ENCODE measurements around the gene CPT2.
A peak's percentile ranks its signal among the peaks of the same experiment; 100 is the strongest.

Gene CPT2

DNA sequence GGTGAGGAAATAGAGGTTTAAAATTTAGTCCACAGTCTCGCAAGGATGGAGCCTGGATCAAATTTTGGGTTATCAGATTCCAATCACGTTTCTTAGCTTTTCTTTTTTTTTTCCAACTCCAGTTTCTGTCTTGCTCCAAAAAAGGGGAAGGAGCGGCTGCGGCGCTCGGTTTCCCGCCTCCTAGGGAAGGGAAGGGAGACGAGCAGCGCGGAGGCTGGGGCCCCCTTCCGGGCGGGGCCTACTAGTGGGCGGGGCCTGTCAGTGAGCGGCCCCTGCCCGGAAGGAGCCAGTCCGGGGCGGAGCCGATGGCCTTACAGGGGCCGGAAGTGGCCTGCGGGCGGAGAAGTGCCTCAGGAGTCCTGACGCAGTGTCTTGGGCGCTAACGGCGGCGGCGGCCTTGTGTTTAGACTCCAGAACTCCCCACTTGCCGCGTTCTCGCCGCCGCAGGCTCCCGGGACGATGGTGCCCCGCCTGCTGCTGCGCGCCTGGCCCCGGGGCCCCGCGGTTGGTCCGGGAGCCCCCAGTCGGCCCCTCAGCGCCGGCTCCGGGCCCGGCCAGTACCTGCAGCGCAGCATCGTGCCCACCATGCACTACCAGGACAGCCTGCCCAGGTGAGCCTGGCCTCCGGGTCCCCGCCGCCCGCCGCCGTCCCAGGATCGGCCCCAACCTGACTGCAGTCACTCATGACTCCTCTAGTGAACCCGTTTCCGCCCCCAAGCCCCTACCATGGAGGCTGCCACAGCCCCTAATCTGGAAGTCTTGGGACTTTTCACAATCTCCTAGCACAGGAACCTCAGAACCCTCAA lies at the start of gene CPT2:
CPT2 (plus strand) TSS at position 340 of the 806 bp plus-strand sequence; CDS start at position 460, 120 bp downstream.
- POLR2A ChIA-PET = interaction anchor here (0.6 to 1.8 kb wide), 9 partner anchors 10 to 221 kb away, joined by 3 to 10 read pairs (median 3); partner anchors contain the start of gene CZIB
- DNase-seq (ENCODE audit: extremely low spot score) = peak; percentile 99
- TF ChIP-seq CTBP1 (IDR thresholded peaks at IDR 0.05; ENCODE audit: borderline replicate concordance) (no peak), L3MBTL2 (conservative IDR thresholded peaks at IDR 0.05) (peak; percentile 71), ELF4 (IDR thresholded peaks at IDR 0.05) (peak; percentile 55; the same call in 1 of the 2 replicates)
- TF ChIP-seq, protein P1, sequence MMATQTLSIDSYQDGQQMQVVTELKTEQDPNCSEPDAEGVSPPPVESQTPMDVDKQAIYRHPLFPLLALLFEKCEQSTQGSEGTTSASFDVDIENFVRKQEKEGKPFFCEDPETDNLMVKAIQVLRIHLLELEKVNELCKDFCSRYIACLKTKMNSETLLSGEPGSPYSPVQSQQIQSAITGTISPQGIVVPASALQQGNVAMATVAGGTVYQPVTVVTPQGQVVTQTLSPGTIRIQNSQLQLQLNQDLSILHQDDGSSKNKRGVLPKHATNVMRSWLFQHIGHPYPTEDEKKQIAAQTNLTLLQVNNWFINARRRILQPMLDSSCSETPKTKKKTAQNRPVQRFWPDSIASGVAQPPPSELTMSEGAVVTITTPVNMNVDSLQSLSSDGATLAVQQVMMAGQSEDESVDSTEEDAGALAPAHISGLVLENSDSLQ (IDR thresholded peaks at IDR 0.05) = peak; percentile 71
- CTCF ChIA-PET = no interaction called here

DNA sequence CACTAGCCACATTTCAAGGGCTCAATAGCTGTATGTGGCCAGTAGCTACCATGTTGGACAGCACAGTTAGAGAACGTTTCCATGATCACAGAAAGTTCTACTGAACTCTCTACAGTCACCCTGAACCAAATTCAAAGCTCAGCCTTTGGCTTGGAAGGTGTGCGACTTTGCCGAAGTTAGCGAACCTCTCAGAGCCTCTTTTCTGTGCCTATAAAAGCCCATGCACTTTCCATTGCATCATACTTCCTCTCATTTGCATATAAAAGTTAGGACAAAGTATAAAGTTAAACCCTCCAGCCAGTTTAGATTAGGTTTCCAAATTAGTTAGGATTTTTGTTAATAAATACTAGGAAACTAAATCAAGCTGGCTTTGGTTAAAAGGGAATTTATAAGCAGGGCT lies 49.5 kb upstream of the CPT2 start:
- TF ChIP-seq, protein P1 (IDR thresholded peaks at IDR 0.05) = no peak
- no peak for TF ChIP-seq SP1 (IDR thresholded peaks at IDR 0.05)
- ChIA-PET CTCF (interaction anchor here (2.0 kb wide), 1 partner anchor 10 kb away, joined by 5 read pairs; no protein-coding TSS in a partner anchor), POLR2A (interaction anchor here (0.6 kb wide), 1 partner anchor 202 kb away, joined by 3 read pairs; no protein-coding TSS in a partner anchor)
- no peak for DNase-seq (ENCODE audit: extremely low spot score)

DNA sequence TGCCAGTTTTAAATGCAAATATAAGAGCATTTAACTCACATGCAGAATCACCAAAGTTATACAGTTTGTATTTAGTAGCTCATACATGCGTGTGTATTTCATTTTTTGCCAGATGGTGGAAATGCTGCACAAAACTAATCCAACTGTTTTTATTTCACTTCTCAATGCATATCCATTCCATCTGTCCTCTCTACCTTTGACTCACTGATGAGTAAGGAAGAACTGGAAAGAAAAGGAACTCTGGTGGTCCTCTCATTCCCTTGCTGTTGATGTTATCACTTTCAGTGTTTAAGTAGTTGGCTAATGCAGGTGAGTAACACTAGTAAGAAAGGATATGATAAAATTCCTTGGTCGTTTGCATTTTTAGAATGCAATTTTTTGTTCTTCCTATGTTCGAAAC lies 48.5 kb upstream of the CPT2 start:
- ChIA-PET CTCF (interaction anchor here (2.0 kb wide), 1 partner anchor 11 kb away, joined by 5 read pairs; no protein-coding TSS in a partner anchor), POLR2A (no interaction called here)
- TF ChIP-seq, protein P1 (IDR thresholded peaks at IDR 0.05) = no peak
- TF ChIP-seq CTBP1 (IDR thresholded peaks at IDR 0.05; ENCODE audit: borderline replicate concordance) = no peak
- TF ChIP-seq LEF1 (IDR thresholded peaks at IDR 0.05; ENCODE audit: borderline replicate concordance) = no peak
- TF ChIP-seq ZNF384 (IDR thresholded peaks at IDR 0.05) = no peak
- TF ChIP-seq TARDBP (IDR thresholded peaks at IDR 0.05) = no peak
- TF ChIP-seq L3MBTL2 (conservative IDR thresholded peaks at IDR 0.05) = no peak
- no peak for TF ChIP-seq BHLHE40 (IDR thresholded peaks at IDR 0.05; ENCODE audit: borderline replicate concordance)
- TF ChIP-seq FOXA1 (IDR thresholded peaks at IDR 0.05) = no peak
- no peak for TF ChIP-seq SP1 (IDR thresholded peaks at IDR 0.05)
- no peak for TF ChIP-seq FOXM1 (IDR thresholded peaks at IDR 0.05; ENCODE audit: borderline replicate concordance)
- no peak for TF ChIP-seq SUZ12 (IDR thresholded peaks at IDR 0.05)
- TF ChIP-seq ELF4 (IDR thresholded peaks at IDR 0.05) = no peak
- TF ChIP-seq ARNT (IDR thresholded peaks at IDR 0.05) = no peak
- TF ChIP-seq NFRKB (IDR thresholded peaks at IDR 0.05) = no peak
- TF ChIP-seq FOXK2 (IDR thresholded peaks at IDR 0.05) = no peak
- no peak for TF ChIP-seq HDGF (IDR thresholded peaks at IDR 0.05; ENCODE audit: borderline replicate concordance)
- no peak for DNase-seq (ENCODE audit: extremely low spot score)

DNA sequence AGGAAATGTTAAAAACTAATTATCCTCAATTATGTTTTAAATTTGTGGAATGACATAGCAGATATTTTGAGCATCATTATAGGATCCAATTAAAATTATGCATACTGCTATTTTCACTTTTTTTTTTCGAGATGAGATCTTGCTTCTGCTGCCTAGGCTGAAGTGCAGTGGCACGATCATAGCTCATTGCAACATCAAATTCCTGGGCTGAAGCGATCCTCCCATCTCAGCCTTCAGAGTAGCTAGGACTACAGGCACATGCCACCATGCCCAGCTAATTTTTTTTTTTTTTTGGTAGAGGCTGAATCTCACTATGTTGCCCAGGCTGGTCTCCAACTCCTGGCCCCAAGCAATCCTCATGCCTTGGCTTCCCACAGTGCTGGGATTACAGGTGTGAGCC lies 42.9 kb upstream of the CPT2 start:
- TF ChIP-seq FOXM1 (IDR thresholded peaks at IDR 0.05; ENCODE audit: borderline replicate concordance) (no peak), NFRKB (IDR thresholded peaks at IDR 0.05) (no peak), FOXK2 (IDR thresholded peaks at IDR 0.05) (no peak), CTBP1 (IDR thresholded peaks at IDR 0.05; ENCODE audit: borderline replicate concordance) (no peak), LEF1 (IDR thresholded peaks at IDR 0.05; ENCODE audit: borderline replicate concordance) (no peak), ARNT (IDR thresholded peaks at IDR 0.05) (no peak)
- CTCF ChIA-PET = interaction anchor here (0.6 kb wide), 1 partner anchor 13 kb away, joined by 3 read pairs; no protein-coding TSS in a partner anchor
- POLR2A ChIA-PET = no interaction called here
- DNase-seq (ENCODE audit: extremely low spot score) = no peak

DNA sequence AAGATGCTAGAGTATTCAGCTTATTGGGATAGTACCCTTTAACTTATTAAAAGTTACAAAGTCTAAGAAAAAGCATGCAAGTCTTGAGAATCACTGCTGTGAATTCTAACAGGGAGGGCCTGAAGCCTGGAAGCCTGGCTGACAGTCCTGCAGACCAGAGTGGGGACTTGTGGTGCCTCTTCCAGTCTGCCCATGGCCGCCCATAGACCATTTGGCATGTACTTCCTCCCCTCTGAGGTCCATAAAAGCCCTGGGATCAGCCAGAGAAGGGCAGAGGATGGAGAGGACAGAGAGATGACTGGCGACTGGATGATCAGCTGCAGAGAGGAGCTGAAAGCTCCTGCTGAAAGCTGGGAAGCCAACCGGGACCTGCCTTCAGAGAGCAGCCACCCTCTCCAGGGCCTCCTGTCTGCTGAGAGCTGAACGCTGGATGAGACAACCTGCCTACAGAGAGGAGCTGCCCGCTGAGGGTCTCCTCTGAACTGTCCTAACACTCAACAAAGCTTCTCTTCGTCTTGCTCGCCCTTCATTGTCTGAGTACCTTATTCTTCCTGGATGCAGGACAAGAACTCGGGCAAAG lies 41.7 kb upstream of the CPT2 start:
- CTCF ChIA-PET = interaction anchor here (0.8 kb wide), 1 partner anchor 27 kb away, joined by 3 read pairs; no protein-coding TSS in a partner anchor
- no peak for TF ChIP-seq SP1 (IDR thresholded peaks at IDR 0.05)
- TF ChIP-seq CTBP1 (IDR thresholded peaks at IDR 0.05; ENCODE audit: borderline replicate concordance) = no peak
- no peak for DNase-seq (ENCODE audit: extremely low spot score)
- POLR2A ChIA-PET = interaction anchor here (0.9 kb wide), 1 partner anchor 141 kb away, joined by 3 read pairs; no protein-coding TSS in a partner anchor

DNA sequence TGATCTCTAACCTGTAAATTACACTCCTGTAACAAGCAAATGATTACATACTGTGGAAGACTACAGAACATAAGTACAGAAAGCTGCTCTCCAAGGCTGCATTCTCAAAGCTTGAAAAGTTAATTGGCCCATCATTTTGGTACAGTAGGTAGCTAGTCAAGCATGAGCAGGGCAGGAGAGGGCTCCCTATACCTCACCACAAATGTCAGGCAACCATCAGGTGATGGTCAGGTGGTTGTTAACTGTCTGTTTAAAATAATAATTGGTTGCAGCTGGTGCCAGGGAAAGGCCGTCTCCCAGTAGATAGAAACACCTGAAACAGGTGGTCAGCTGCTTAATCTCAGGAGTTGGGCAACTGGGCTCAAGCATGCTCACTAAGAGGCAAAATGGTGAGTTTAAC lies 41.1 kb upstream of the CPT2 start:
- POLR2A ChIA-PET = interaction anchor here (0.9 kb wide), 1 partner anchor 141 kb away, joined by 3 read pairs; no protein-coding TSS in a partner anchor
- no peak for DNase-seq (ENCODE audit: extremely low spot score)
- TF ChIP-seq TARDBP (IDR thresholded peaks at IDR 0.05) = no peak
- TF ChIP-seq ZNF384 (IDR thresholded peaks at IDR 0.05) = no peak
- no peak for TF ChIP-seq LEF1 (IDR thresholded peaks at IDR 0.05; ENCODE audit: borderline replicate concordance)
- no peak for TF ChIP-seq FOXA1 (IDR thresholded peaks at IDR 0.05)
- TF ChIP-seq, protein P1 (IDR thresholded peaks at IDR 0.05) = no peak
- TF ChIP-seq FOXK2 (IDR thresholded peaks at IDR 0.05) = no peak

More for the DNA sequence above, 41.1 kb upstream of the CPT2 start:
- CTCF ChIA-PET = interaction anchor here (0.8 kb wide), 1 partner anchor 27 kb away, joined by 3 read pairs; no protein-coding TSS in a partner anchor
